Activated naive CD4-positive, alpha-beta T cell treated with anti-CD3 and anti-CD28 coated beads for 36 hours (primary cell): Measurements from ENCODE around the gene TFDP1. TPM values are rescaled to one million over a fixed set of nuclear protein-coding genes. Genes with fewer than 3 reads are reported as not detected.

Experiments used
- CTCF ChIA-PET: fragments of 350-600 bp; sonication (Branson Sonifier 250); formaldehyde crosslinking; loops from one replicate; lab custom pipeline; 2021; ENCODE audit warnings: antibody characterized with exemption; lab: Charles Lee
- DNase-seq: peaks from one replicate; pipeline ENCODE4 v3.0.0-alpha.2; 2020
- H3K27ac Mint-ChIP-seq: one replicate; pipeline ENCODE4 v1.8.0; 2021; ENCODE audit warnings: mild to moderate bottlenecking, mixed read lengths
- H3K27me3 Mint-ChIP-seq: one replicate; pipeline ENCODE4 v1.8.0; 2021; ENCODE audit warnings: low read depth, mixed read lengths
- H3K36me3 Mint-ChIP-seq: one replicate; pipeline ENCODE4 v1.8.0; 2021; ENCODE audit warnings: low read depth, mixed read lengths
- H3K4me1 Mint-ChIP-seq: one replicate; pipeline ENCODE4 v1.8.0; 2021; ENCODE audit warnings: low read depth, mixed read lengths
- H3K4me3 Mint-ChIP-seq: one replicate; pipeline ENCODE4 v1.8.0; 2021; ENCODE audit warnings: mild to moderate bottlenecking, moderate library complexity, mixed read lengths
- H3K9me3 Mint-ChIP-seq: one replicate; pipeline ENCODE4 v1.8.0; 2021; ENCODE audit warnings: mixed read lengths
- intact Hi-C: fragments of 100-400 bp; cut with micrococcal nuclease; formaldehyde crosslinking; loops from one replicate; pipeline ENCODE4 v1.15.1; 2023
- total RNA-seq, 2 experiments: library from RNA; stranded (reverse); gene quantifications; one replicate each; pipeline ENCODE4 v1.2.3, GENCODE V29; 2021

Gene TFDP1
- total RNA-seq, 2 experiments from 2014 or later, result 157 to 161 TPM

DNA sequence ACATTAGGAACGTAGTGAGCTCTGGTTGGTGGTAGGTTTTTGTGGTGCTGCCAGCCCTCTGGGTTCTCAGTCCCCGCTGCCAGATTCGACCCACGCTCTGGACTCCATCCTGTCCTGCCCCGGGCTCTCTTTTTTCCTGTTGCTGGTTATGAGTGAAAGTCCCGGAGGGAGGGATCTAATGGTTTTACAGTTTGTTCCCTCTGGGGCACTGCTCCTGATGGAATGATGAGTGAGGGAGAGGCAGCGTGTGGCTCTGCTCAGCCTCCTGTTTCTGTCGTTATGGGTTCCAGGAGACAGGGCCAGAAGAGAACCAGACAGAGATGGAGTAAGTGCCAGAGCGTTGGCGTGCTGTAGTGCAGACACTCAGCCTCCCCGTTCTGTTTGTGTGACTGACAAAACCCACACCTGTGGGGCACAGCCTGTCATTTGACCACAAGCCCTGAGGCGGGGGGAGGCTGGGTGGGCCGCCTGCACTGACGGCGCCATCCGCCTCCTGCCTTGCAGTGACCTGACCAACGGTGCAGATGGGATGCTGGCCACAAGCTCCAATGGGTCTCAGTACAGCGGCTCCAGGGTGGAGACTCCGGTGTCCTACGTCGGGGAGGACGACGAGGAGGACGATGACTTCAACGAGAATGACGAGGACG lies 55.2 kb downstream of the TFDP1 start:
- intact Hi-C loops, result no loop called here
- H3K36me3 Mint-ChIP-seq, result peaks cover 54% of the 10 kb centered on the region
- CTCF ChIA-PET, result no interaction called here
- H3K9me3 Mint-ChIP-seq, result no peaks in the 10 kb centered on the region
- peaks cover 6% of the 10 kb centered on the region for H3K4me1 Mint-ChIP-seq
- DNase-seq, result no peak
- no peaks in the 10 kb centered on the region for H3K27me3 Mint-ChIP-seq
- H3K4me3 Mint-ChIP-seq, result no peak overlapping the region
- H3K27ac Mint-ChIP-seq, result no peak overlapping the region

DNA sequence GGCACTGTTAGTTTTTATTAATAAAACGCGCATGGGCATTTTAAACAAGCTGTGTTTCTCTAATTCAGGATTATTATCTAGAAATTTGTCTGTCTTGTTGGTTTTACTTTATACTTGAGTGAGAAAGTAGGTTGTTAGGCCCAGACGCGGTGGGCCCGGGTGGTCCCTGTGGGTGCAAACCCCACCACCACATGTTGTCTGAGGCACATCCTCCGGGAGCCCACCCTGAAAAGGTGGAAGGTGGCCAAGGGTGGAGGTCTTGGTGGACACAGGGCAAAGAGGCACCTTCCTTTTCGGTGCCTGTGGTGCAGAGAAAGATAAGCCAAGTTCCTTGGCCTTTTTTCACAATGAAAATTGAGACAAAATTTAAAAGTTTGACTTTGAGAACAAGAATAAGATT lies 56.9 kb downstream of the TFDP1 start:
- Mint-ChIP-seq H3K27me3 (no peaks in the 10 kb centered on the region), H3K4me1 (peaks cover 14% of the 10 kb centered on the region), H3K9me3 (no peaks in the 10 kb centered on the region), H3K27ac (no peak overlapping the region), H3K4me3 (no peak overlapping the region), H3K36me3 (peaks cover 47% of the 10 kb centered on the region)
- DNase-seq, result no peak
- intact Hi-C loops, result no loop called here
- CTCF ChIA-PET, result no interaction called here

DNA sequence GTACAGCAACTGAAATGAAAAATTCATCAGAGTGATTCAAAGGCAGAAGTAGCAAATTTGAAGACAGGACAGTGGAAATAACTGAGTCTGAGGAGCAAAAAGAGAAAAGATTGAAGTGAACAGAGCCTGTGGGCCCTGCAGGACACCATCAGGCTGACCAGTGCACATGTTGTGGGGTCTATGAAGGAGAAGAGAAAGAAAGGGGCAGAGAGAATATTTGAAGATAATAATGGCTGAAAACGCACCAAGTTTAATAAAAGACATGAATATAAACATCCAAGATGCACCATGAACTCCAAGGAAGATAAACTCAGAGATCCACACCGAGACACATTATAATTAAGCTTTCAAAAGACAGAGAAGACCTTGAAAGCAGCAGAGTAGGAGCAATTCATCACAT lies 58.0 kb downstream of the TFDP1 start:
- Mint-ChIP-seq H3K4me1 (peaks cover 22% of the 10 kb centered on the region), H3K27me3 (no peaks in the 10 kb centered on the region), H3K36me3 (peaks cover 37% of the 10 kb centered on the region), H3K9me3 (no peaks in the 10 kb centered on the region), H3K4me3 (no peak overlapping the region), H3K27ac (no peak overlapping the region)
- intact Hi-C loops, result no loop called here
- DNase-seq, result no peak
- CTCF ChIA-PET, result interaction anchor here (0.7 kb wide), 1 partner anchor 199 kb away, joined by 3 read pairs; no protein-coding TSS in a partner anchor

DNA sequence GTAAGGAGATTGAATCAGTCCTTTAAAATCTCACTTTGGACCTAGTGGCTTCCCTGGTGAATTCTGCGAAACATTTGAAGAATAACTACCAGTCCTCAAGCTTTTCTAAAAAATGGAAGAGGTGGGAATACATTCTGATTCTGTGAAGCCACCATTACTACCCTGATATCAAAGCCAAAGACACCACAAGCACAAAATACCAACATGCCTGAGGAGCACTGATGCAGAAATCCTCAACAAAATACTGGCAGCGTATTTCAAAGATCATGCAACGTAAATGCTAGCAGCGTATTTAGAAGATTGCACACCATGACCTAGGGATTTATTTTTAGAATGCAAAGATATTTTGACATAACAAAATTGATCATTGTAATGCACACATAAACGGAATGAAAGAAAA lies 59.0 kb downstream of the TFDP1 start:
- intact Hi-C loops, result no loop called here
- DNase-seq, result no peak
- H3K9me3 Mint-ChIP-seq, result no peaks in the 10 kb centered on the region
- H3K4me1 Mint-ChIP-seq, result peaks cover 22% of the 10 kb centered on the region
- H3K27me3 Mint-ChIP-seq, result no peaks in the 10 kb centered on the region
- no peak overlapping the region for H3K27ac Mint-ChIP-seq
- H3K4me3 Mint-ChIP-seq, result no peak overlapping the region
- H3K36me3 Mint-ChIP-seq, result peaks cover 30% of the 10 kb centered on the region
- CTCF ChIA-PET, result no interaction called here

DNA sequence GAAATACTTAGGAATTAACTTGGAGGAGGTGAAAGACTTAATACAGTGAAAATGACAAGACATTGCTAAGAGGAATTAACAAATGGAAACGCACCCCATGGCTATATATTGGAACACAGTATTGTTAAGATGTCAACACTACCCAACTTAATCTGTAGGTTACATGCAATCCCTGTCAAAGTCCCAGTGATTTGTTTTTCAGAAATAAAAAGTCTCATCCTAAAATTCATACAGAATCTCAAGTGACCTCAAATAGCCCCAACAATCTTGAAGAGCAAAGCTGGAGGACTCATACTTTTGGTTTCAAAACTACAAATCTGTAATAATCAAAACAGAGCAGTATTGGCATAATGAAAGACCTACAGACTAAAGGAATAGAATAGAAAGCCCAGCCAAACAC lies 60.2 kb downstream of the TFDP1 start:
- Mint-ChIP-seq H3K27me3 (no peaks in the 10 kb centered on the region), H3K4me3 (no peak overlapping the region), H3K27ac (no peak overlapping the region), H3K36me3 (peaks cover 23% of the 10 kb centered on the region), H3K4me1 (peaks cover 20% of the 10 kb centered on the region), H3K9me3 (no peaks in the 10 kb centered on the region)
- no peak for DNase-seq
- intact Hi-C loops, result no loop called here
- CTCF ChIA-PET, result no interaction called here

DNA sequence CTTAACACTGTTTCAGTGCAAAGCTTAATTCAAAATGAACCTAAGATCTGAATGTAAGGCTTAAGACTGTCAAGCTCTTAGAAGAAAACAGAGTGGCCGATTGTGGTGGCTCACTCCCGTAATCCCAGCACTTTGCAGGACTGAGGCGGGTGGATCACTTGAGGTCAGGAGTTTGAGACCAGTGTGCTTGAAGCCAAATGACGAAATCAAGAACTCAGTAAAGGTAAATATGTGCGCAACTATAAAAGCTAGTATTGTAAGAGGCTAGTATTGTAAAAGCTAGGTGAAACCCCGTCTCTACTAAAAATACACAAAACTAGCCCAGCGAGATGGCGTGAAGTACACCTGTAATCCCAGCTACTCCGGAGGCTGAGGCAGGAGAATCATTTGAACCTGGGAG lies 60.8 kb downstream of the TFDP1 start:
- Mint-ChIP-seq H3K4me1 (peaks cover 20% of the 10 kb centered on the region), H3K27me3 (no peaks in the 10 kb centered on the region), H3K9me3 (no peaks in the 10 kb centered on the region), H3K36me3 (peaks cover 18% of the 10 kb centered on the region), H3K4me3 (no peak overlapping the region), H3K27ac (no peak overlapping the region)
- CTCF ChIA-PET, result no interaction called here
- DNase-seq, result no peak
- intact Hi-C loops, result no loop called here

DNA sequence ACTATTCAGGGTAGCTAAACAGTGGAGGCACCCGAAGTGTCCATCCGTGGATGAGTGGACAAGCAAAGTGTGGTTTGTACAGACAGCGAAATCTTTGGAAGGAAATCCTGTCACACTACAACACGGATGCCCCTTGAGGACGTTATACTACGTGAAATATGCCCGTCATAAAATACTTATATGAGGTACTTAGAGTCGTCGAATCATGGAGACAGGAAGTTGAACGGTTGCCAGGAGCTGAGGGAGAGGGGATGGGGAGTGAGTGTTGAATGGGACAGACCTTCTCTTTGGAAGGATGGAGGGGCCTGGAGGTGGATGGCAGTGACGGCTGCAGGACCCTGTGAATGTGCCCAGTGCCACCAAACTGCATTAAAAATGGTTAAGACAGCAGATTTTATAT lies 61.8 kb downstream of the TFDP1 start:
- Mint-ChIP-seq H3K27ac (no peak overlapping the region), H3K27me3 (no peaks in the 10 kb centered on the region), H3K4me3 (no peak overlapping the region), H3K9me3 (no peaks in the 10 kb centered on the region), H3K36me3 (peaks cover 12% of the 10 kb centered on the region), H3K4me1 (peaks cover 20% of the 10 kb centered on the region)
- DNase-seq, result peak; percentile 11
- intact Hi-C loops, result no loop called here
- CTCF ChIA-PET, result interaction anchor here (0.6 kb wide), 1 partner anchor 8 kb away, joined by 8 read pairs; no protein-coding TSS in a partner anchor

DNA sequence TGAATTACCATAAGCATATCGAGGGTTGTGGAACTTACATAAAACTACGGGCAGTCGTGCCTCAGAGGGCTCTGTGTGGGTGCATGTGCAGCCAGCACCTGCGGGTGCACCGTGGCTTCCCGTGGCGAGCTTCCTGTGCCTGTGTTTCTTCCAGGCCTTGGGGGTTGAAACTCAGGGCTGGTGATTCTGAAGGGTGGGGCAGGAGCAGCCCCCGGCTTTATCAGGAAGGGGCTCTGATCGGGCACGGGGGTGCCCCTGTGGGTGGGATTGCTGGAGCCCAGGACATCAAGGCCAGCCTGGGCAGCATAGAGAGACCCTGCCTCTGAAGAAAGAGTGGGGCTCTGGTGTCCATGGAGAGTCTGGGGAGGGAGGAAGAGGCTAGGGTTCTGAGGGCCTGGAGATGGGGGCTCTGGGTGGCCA lies 62.4 kb downstream of the TFDP1 start:
- Mint-ChIP-seq H3K27me3 (no peaks in the 10 kb centered on the region), H3K36me3 (peaks cover 9% of the 10 kb centered on the region), H3K4me3 (no peak overlapping the region), H3K9me3 (no peaks in the 10 kb centered on the region), H3K27ac (no peak overlapping the region), H3K4me1 (peaks cover 20% of the 10 kb centered on the region)
- intact Hi-C loops, result no loop called here
- CTCF ChIA-PET, result interaction anchor here (0.6 kb wide), 1 partner anchor 8 kb away, joined by 8 read pairs; no protein-coding TSS in a partner anchor
- DNase-seq, result peak; percentile 5

DNA sequence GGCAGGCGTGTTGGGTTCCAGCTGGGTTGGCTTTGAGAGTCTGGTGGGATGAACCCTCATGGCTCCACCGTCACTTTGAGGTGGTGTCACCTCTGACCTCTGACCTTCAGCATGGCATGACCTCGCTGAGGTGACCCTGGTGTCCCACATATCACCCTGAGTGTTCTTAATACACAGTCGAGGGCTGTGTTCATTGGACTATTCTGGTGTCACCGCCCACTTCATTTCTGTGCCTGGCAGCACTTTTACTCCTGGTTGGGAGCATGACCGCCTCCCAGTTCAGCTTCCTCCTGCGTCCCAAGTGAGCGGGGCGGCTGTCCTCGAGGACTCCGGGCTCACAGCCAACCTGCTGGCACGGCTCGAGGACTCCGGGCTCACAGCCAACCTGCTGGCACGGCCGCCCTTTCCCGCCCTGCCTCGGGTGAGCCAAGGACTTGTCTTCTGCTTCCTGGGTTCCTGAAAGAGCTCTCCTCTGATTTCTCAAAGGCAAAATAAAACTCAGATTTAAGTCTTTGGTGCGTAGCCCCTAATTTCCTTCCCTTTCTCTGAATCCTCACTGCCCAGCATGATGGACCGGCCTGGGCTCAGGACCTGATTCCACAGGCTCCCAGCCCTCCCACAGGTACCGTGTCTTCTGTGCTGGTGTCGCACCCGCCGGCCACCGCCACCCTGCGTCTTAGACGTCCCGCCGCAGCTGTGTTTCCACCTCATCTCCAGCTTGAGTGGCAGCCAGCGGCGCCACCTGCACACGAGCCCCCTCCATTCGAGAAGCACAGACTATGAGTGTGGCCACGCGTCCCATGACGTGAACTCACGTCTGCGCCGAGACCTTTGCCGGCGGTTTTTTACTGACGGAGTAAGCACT lies 63.0 kb downstream of the TFDP1 start:
- peak; percentile 3 for DNase-seq
- Mint-ChIP-seq H3K4me3 (no peak overlapping the region), H3K27me3 (no peaks in the 10 kb centered on the region), H3K36me3 (peaks cover 3% of the 10 kb centered on the region), H3K27ac (no peak overlapping the region), H3K4me1 (peaks cover 20% of the 10 kb centered on the region), H3K9me3 (no peaks in the 10 kb centered on the region)
- intact Hi-C loops, result no loop called here
- CTCF ChIA-PET, result no interaction called here

DNA sequence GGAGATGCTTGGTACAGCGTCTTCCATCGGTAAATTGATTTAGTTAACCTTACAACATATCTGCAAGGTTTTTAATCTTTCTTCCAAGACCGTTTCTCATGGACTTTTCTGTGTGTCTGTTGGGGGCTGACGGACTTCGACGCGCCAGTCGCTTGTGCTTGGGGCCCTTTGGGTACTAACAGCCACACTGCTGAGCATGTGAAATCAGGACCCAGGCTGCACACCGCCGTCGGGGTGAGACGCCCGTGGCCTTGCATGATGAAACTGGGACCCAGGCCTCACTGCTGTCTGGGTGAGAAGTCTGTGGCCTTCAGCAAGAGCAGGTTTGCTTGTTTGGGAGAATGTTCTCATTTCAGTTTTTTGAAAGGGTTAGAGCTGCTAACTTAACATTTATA lies 63.7 kb downstream of the TFDP1 start:
- intact Hi-C loops, result no loop called here
- DNase-seq, result no peak
- CTCF ChIA-PET, result no interaction called here
- Mint-ChIP-seq H3K4me3 (no peak overlapping the region), H3K27me3 (no peaks in the 10 kb centered on the region), H3K27ac (no peak overlapping the region), H3K4me1 (peaks cover 20% of the 10 kb centered on the region), H3K9me3 (no peaks in the 10 kb centered on the region), H3K36me3 (no peaks in the 10 kb centered on the region)

DNA sequence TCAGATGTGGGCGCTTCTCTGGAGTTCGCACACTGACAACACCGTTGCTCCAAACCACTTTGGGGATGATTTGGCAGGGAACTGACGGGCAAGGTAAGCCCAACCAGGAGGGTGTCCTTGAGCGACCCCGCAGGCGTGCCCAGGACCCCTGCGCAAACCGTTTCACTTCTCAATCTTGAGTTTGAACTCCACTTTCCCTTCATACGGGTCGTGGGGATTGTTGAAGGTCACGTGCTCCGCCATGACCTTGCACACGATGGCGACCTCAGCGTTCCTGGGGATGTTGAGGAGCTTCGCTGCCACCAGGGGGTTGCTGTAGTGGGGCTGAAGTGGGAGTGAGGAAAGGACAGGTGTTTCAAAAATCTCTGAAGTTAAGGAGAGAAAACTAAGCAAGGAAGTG lies 64.7 kb downstream of the TFDP1 start:
- CTCF ChIA-PET, result no interaction called here
- Mint-ChIP-seq H3K36me3 (no peaks in the 10 kb centered on the region), H3K4me1 (peaks cover 24% of the 10 kb centered on the region), H3K9me3 (no peaks in the 10 kb centered on the region), H3K27me3 (no peaks in the 10 kb centered on the region), H3K27ac (no peak overlapping the region), H3K4me3 (no peak overlapping the region)
- DNase-seq, result no peak
- intact Hi-C loops, result no loop called here

DNA sequence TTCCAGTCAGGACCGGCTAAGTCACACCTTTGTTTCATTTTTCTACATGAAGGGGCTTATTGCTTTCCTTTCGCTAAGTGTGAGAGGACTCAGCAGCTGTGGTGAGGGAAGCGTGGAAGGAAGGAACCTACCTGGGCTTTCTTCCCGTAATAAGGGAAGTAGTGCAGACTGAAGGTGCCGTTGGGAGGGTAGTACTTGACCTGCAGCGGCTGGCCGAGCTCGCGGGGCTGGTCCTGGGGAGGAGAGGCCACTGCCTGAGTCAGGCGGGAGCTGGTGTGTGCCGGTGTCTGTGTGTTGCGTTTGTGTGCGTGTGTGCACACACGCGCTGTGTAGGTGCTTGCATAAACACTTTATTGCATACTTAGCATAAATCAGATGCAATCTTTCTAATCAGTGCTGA lies 65.7 kb downstream of the TFDP1 start:
- Mint-ChIP-seq H3K36me3 (no peaks in the 10 kb centered on the region), H3K9me3 (no peaks in the 10 kb centered on the region), H3K4me3 (no peak overlapping the region), H3K4me1 (peaks cover 20% of the 10 kb centered on the region), H3K27me3 (no peaks in the 10 kb centered on the region), H3K27ac (no peak overlapping the region)
- CTCF ChIA-PET, result no interaction called here
- DNase-seq, result peak; percentile 2
- intact Hi-C loops, result no loop called here

DNA sequence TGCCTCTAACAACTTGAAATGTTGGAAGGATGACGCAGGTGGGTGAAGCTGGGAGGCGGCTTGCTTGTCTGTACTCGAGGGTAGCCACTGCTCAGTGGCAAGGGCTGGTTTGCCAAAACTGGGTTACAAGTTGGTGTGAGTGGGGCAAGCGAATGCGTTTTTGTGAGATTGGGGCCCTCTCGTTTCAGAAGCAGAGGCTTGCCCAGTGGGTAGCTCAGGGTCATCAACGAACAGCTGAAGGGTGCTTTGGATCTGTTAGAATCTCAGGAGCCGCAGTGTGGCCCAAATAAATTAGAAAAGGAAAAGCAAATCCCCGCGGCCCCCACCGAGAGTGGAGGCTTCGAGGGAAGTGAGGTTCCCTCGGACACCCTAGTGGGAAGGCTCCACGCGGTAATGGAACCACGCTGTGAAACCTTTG lies 66.2 kb downstream of the TFDP1 start:
- Mint-ChIP-seq H3K36me3 (no peaks in the 10 kb centered on the region), H3K4me3 (no peak overlapping the region), H3K4me1 (peaks cover 19% of the 10 kb centered on the region), H3K9me3 (no peaks in the 10 kb centered on the region), H3K27me3 (no peaks in the 10 kb centered on the region), H3K27ac (no peak overlapping the region)
- intact Hi-C loops, result no loop called here
- CTCF ChIA-PET, result no interaction called here
- DNase-seq, result no peak
